ENCODE data around the gene STRBP. TPM values are rescaled to one million over a fixed set of nuclear protein-coding genes. Genes with fewer than 3 reads are reported as not detected.

The STRBP gene
- total and polyA plus RNA-seq, 2 of the 8 experiments (the other 6 are each of a cell fraction or from before 2014, with no cell fraction given) = 29.7 to 105 TPM

- H4K8ac ChIP-seq (ENCODE audit: extremely low read depth, insufficient read depth, low read length) = no peak overlapping the region
- H3K4me1 ChIP-seq (replicated peaks in 1 of 4; ENCODE audit: control insufficient read depth in 3 of 4, insufficient read depth in 4 of 4, low read length in 3 of 4) = no peaks in the 10 kb centered on the region
- H3K27me3 ChIP-seq (replicated peaks in 1 of 4; ENCODE audit: control insufficient read depth in 3 of 4, extremely low read depth in 1 of 4, insufficient read depth in 3 of 4, low read length in 3 of 4) = no peaks in the 10 kb centered on the region
- H3K56ac ChIP-seq (replicated peaks; ENCODE audit: insufficient read length, low read depth, low read length) = no peak overlapping the region
- H3K79me2 ChIP-seq (ENCODE audit: control insufficient read depth in 1 of 2, insufficient read depth in 2 of 2, low read length in 2 of 2) = no peaks in the 10 kb centered on the region
- H2AK5ac ChIP-seq (ENCODE audit: low read depth, low read length) = no peak overlapping the region
- no peaks in the 10 kb centered on the region for H3K23me2 ChIP-seq (ENCODE audit: low read depth, low read length)
- no peaks in the 10 kb centered on the region for H3K9me3 ChIP-seq (ENCODE audit: insufficient read depth in 2 of 2, low read depth in 1 of 2, low read length in 1 of 2)
- H2BK120ac ChIP-seq (replicated peaks; ENCODE audit: low read depth, low read length) = no peak overlapping the region
- no peak overlapping the region for H4K5ac ChIP-seq (ENCODE audit: insufficient read length, low read depth, low read length)
- H3K4me3 ChIP-seq (ENCODE audit: extremely low read depth in 1 of 4, insufficient read depth in 2 of 4, low read depth in 3 of 4, low read length in 4 of 4) = no peak overlapping the region
- H2AFZ ChIP-seq (ENCODE audit: low read length) = no peak overlapping the region
- no peak overlapping the region for H3K9ac ChIP-seq (replicated peaks in 1 of 4; ENCODE audit: extremely low read depth in 1 of 4, low read depth in 3 of 4, low read length in 3 of 4)
- no peak for TF ChIP-seq GTF2F1 (IDR thresholded peaks at IDR 0.05; ENCODE audit: borderline replicate concordance, low read depth, low read length)
- TF ChIP-seq RNF2 (IDR thresholded peaks at IDR 0.05; ENCODE audit: borderline replicate concordance, low read depth, low read length, missing control alignments, poor library complexity, severe bottlenecking) = no peak
- no peak for TF ChIP-seq KDM5A (IDR thresholded peaks at IDR 0.05; ENCODE audit: low read length)
- TF ChIP-seq TAF7 (optimal IDR thresholded peaks at IDR 0.05; ENCODE audit: borderline replicate concordance, low read depth, low read length) = no peak
- TF ChIP-seq GABPA (IDR thresholded peaks at IDR 0.05; ENCODE audit: borderline replicate concordance, insufficient read depth, low read length) = no peak
- ChIA-PET CTCF (ENCODE audit: partially characterized antibody) (interaction anchor here (0.7 to 5.5 kb wide), 16 partner anchors 9 to 259 kb away, joined by 3 to 49 read pairs (median 4); no protein-coding TSS in a partner anchor), POLR2A (ENCODE audit: partially characterized antibody) (interaction anchor here (1.2 to 1.3 kb wide), 2 partner anchors 11 to 14 kb away, joined by 3 to 4 read pairs; no protein-coding TSS in a partner anchor)
- peaks cover 0 to 1% of the 10 kb centered on the region in 2 experiments for H4K20me1 ChIP-seq (replicated peaks in 1 of 2; ENCODE audit: control insufficient read depth in 1 of 2, insufficient read depth in 2 of 2, low read length in 2 of 2)
- H2BK5ac ChIP-seq (ENCODE audit: low read depth, low read length) = no peak overlapping the region
- no peak overlapping the region for H3K27ac ChIP-seq (ENCODE audit: low read depth, low read length)
- 0 out of 2 replicates have a peak, but pooled peaks cover 2% of the 10 kb centered on the region for H3K79me1 ChIP-seq (ENCODE audit: low read depth, low read length)
- no peak overlapping the region for H4K91ac ChIP-seq (replicated peaks; ENCODE audit: insufficient read length, low read length)
- FAIRE-seq = no peak
- H3K18ac ChIP-seq (ENCODE audit: extremely low read depth, low read length) = no peak overlapping the region
- H3K36me3 ChIP-seq (ENCODE audit: control insufficient read depth in 2 of 4, insufficient read depth in 4 of 4, low read length in 3 of 4) = peaks cover 11 to 48% (median 27%) of the 10 kb centered on the region in 4 experiments; a peak in 7 of 8 replicates
- no peak overlapping the region for H3K14ac ChIP-seq (ENCODE audit: insufficient read length)
- no peak overlapping the region for H2BK15ac ChIP-seq (ENCODE audit: low read length)
- no peak overlapping the region for H3K4me2 ChIP-seq (ENCODE audit: insufficient read depth in 1 of 2, low read depth in 2 of 2, low read length in 2 of 2)
- no peak overlapping the region for H3K4ac ChIP-seq (replicated peaks; ENCODE audit: insufficient read length, low read depth, low read length)
- no peak for DNase-seq (ENCODE audit: low read depth in 1 of 2, low spot score in 2 of 2)
- H2BK20ac ChIP-seq (ENCODE audit: low read length) = no peak overlapping the region
- 98% methylated on average over 2 of the region's 2 CpGs; no CpG with 5 or more reads in 1 of the 2 experiments for WGBS, 2 experiments (ENCODE audit: extremely low coverage in 1 of 2, insufficient coverage in 1 of 2, insufficient read length in 1 of 2, insufficient replicate concordance in 2 of 2, low coverage in 1 of 2, low lambda C conversion rate in 2 of 2, missing lambda C conversion rate in 1 of 2)
- no peak overlapping the region for H2BK12ac ChIP-seq (ENCODE audit: low read depth, low read length)
- H3K23ac ChIP-seq (ENCODE audit: insufficient read length) = no peak overlapping the region
Measured at GRCh38 chr9:123090956-123091355, 177.4 kb downstream of the STRBP start.

All from H1 (cell line).